Liver (tissue), 9 donors: Measurements from ENCODE around the gene PLEKHO2. TPM values are rescaled to one million over a fixed set of nuclear protein-coding genes. Genes with fewer than 3 reads are reported as not detected.
"Not testable (repeated sequence)": the region's sequence is repeated elsewhere in the genome, so short reads cannot be mapped to it uniquely, and the experiment has no call there.

Experiments used
- DNase-seq: peaks from one replicate; pipeline ENCODE4 v3.0.0-alpha.2; 2017; ENCODE audit warnings: low spot score
- H3K27ac ChIP-seq, 2 donors: one replicate each; pipeline ENCODE4 v1.7.0; 2013; ENCODE audit warnings: inconsistent platforms in 2 of 2, low read length in 2 of 2, control low read depth in 1 of 2, low read depth in 1 of 2, mild to moderate bottlenecking in 1 of 2
- H3K27me3 ChIP-seq, 4 donors: one replicate each; pipeline versions ENCODE4 v1.6.1 to v1.7.0; 2013; ENCODE audit warnings: low read length in 3 of 4, inconsistent platforms in 1 of 4, mild to moderate bottlenecking in 1 of 4, moderate library complexity in 1 of 4; ENCODE audit not compliant: control insufficient read depth in 4 of 4, insufficient read depth in 4 of 4
- H3K36me3 ChIP-seq, 4 donors: one replicate each; pipeline versions ENCODE4 v1.6.1 to v1.7.0; 2013; ENCODE audit warnings: low read length in 3 of 4, mild to moderate bottlenecking in 3 of 4, low read depth in 1 of 4, moderate library complexity in 1 of 4; ENCODE audit not compliant: control insufficient read depth in 4 of 4, insufficient read depth in 3 of 4
- H3K4me1 ChIP-seq, 4 donors: one replicate each; pipeline versions ENCODE4 v1.6.1 to v1.7.0; 2013; ENCODE audit warnings: low read length in 3 of 4, mild to moderate bottlenecking in 3 of 4, moderate library complexity in 1 of 4; ENCODE audit not compliant: control insufficient read depth in 4 of 4, insufficient read depth in 4 of 4
- H3K4me3 ChIP-seq, 3 donors: one replicate each; pipeline versions ENCODE4 v1.6.1 to v1.7.0; 2013; ENCODE audit warnings: low read length in 3 of 3, control low read depth in 1 of 3, low read depth in 1 of 3, mild to moderate bottlenecking in 1 of 3
- H3K9ac ChIP-seq, 2 donors: one replicate each; pipeline ENCODE4 v1.7.0; 2013; ENCODE audit warnings: low read length in 2 of 2, mild to moderate bottlenecking in 2 of 2, moderate library complexity in 2 of 2, control low read depth in 1 of 2, low read depth in 1 of 2
- H3K9me3 ChIP-seq, 4 donors: one replicate each; pipeline versions ENCODE4 v1.6.1 to v1.7.0; 2013; ENCODE audit warnings: low read length in 3 of 4; ENCODE audit not compliant: control insufficient read depth in 4 of 4
- CTCF ChIP-seq: fragments of 150-350 bp; IDR thresholded peaks from 2 replicates; pipeline ENCODE4 v1.5.1; 2017; ENCODE audit warnings: improper control_type of control experiment, low read depth, low read length; ENCODE audit not compliant: missing input control
- GABPA ChIP-seq, 2 donors: IDR thresholded peaks in 1 of 2; conservative IDR thresholded peaks in 1 of 2; 2 replicates each; pipeline ENCODE4 v1.6.1; 2016; ENCODE audit warnings: antibody characterized with exemption in 2 of 2, mild to moderate bottlenecking in 1 of 2, moderate library complexity in 1 of 2
- MAX ChIP-seq: IDR thresholded peaks from 2 replicates; pipeline ENCODE4 v1.6.1; 2016; ENCODE audit warnings: antibody characterized with exemption
- NR2F2 ChIP-seq: IDR thresholded peaks from 2 replicates; pipeline ENCODE4 v1.6.1; 2016; ENCODE audit warnings: antibody characterized with exemption
- RAD21 ChIP-seq, 2 donors: IDR thresholded peaks; 2 replicates each; pipeline ENCODE4 v1.6.1; 2016; ENCODE audit warnings: antibody characterized with exemption in 2 of 2, mild to moderate bottlenecking in 2 of 2
- REST ChIP-seq: IDR thresholded peaks from 2 replicates; pipeline ENCODE4 v1.6.1; 2016; ENCODE audit warnings: antibody characterized with exemption, mild to moderate bottlenecking
- SP1 ChIP-seq: IDR thresholded peaks from 2 replicates; pipeline ENCODE4 v1.6.1; 2018; ENCODE audit warnings: antibody characterized with exemption, mild to moderate bottlenecking
- TAF1 ChIP-seq: conservative IDR thresholded peaks from 2 replicates; pipeline ENCODE4 v1.6.1; 2016; ENCODE audit warnings: antibody characterized with exemption, mild to moderate bottlenecking
- YY1 ChIP-seq: IDR thresholded peaks from 2 replicates; pipeline ENCODE4 v1.6.1; 2016; ENCODE audit warnings: antibody characterized with exemption, mild to moderate bottlenecking
- WGBS: extraction: QIAGEN DNeasy Blood & Tissue Kit; methylation state at CpG from one replicate; pipeline ENCODE4 v1.1.7; 2013; 5-methylcytosine and 5-hydroxymethylcytosine counted together
- polyA plus RNA-seq, 2 donors: library from polyadenylated mRNA; stranded (reverse) in 1 of 2; unstranded in 1 of 2; fragments of 200-250 nt in 1 of 2; fragments of >200 nt in 1 of 2; fragmentation: Nextera tagmentation in 1 of 2; extraction: Ambion mirVana in 1 of 2; gene quantifications; one replicate each; pipeline versions ENCODE4 v1.2.1 to v1.2.3, GENCODE V29; 2013 to 2015
- total RNA-seq, 2 donors: library from RNA; depleted of rRNA; stranded (reverse); fragments of >200 nt; gene quantifications; one replicate each; pipeline ENCODE4 v1.2.3, GENCODE V29; 2014
- donor health status: healthy.
- donor health status: healthy.
- donor health status: healthy.
- donor health status: healthy.
- donor health status: healthy.

Gene PLEKHO2
- total RNA-seq: 10 to 100 TPM; 10.2 to 11.3 TPM
- 1 to 10 TPM; 2.0 to 6.9 TPM for polyA plus RNA-seq

- peak; percentile 82 for DNase-seq
- H3K27ac ChIP-seq: peak within 1 kb of the TSS; percentile 80 to 83
- H3K4me1 ChIP-seq: peaks cover 0 to 15% (median 7%) of the 10 kb centered on the region in 4 donors
- H3K4me3 ChIP-seq: peak within 1 kb of the TSS; percentile 59 to 85 (median 78)
- under 1% methylated on average over 75 of the region's 75 CpGs for WGBS
- H3K9me3 ChIP-seq: no peaks in the 10 kb centered on the region
- no peaks in the 10 kb centered on the region for H3K27me3 ChIP-seq
- TF ChIP-seq MAX (no peak), RAD21 (IDR thresholded peaks at IDR 0.05) (peak in 1 of 2 donors; percentile 28), GABPA (IDR thresholded peaks at IDR 0.05 in 1 of 2, conservative IDR thresholded peaks at IDR 0.05 in 1 of 2) (peak; percentile 14 to 21), SP1 (peak; percentile 48), REST (peak; percentile 1), CTCF (no peak), TAF1 (peak; percentile 12)
- H3K36me3 ChIP-seq: no peaks in the 10 kb centered on the region
- peak within 1 kb of the TSS; percentile 42 for H3K9ac ChIP-seq
Observed at GRCh38 chr15:64841344-64842095, at the start of gene PLEKHO2. TSS of gene PLEKHO2 (plus strand) at chr15:64841915. CDS start at chr15:64842017, 102 bp downstream.

- TF ChIP-seq YY1 (no peak), NR2F2 (no peak)
Observed at GRCh38 chr15:64792282-64792681, 49.4 kb upstream of the PLEKHO2 start.

GRCh38 chr15:64795299-64795698, 46.4 kb upstream of the PLEKHO2 start:
- H3K27ac ChIP-seq, H3K9me3 ChIP-seq, H3K27me3 ChIP-seq, H3K9ac ChIP-seq, H3K36me3 ChIP-seq, H3K4me1 ChIP-seq, DNase-seq, H3K4me3 ChIP-seq: not testable (repeated sequence)
- 84% methylated on average over 7 of the region's 7 CpGs for WGBS

More at GRCh38 chr15:64792282-64792681, 49.4 kb upstream of the PLEKHO2 start:
- Histone ChIP-seq H3K27me3 (no peaks in the 10 kb centered on the region), H3K36me3 (no peaks in the 10 kb centered on the region), H3K9ac (no peak overlapping the region), H3K27ac (no peak overlapping the region), H3K4me3 (no peak overlapping the region), H3K4me1 (no peaks in the 10 kb centered on the region), H3K9me3 (no peaks in the 10 kb centered on the region)
- 90% methylated on average over 3 of the region's 3 CpGs for WGBS
- DNase-seq: no peak

- H3K4me3 ChIP-seq, DNase-seq, H3K36me3 ChIP-seq, H3K27me3 ChIP-seq, H3K27ac ChIP-seq, H3K9ac ChIP-seq, H3K9me3 ChIP-seq, H3K4me1 ChIP-seq: not testable (repeated sequence)
- WGBS: 94% methylated on average over 9 of the region's 9 CpGs
Observed at GRCh38 chr15:64795921-64796320, 45.8 kb upstream of the PLEKHO2 start.

- not testable (repeated sequence) for H3K36me3 ChIP-seq, H3K9ac ChIP-seq, H3K27ac ChIP-seq, H3K9me3 ChIP-seq, H3K4me1 ChIP-seq, DNase-seq, H3K27me3 ChIP-seq, H3K4me3 ChIP-seq
- 96% methylated on average over 17 of the region's 29 CpGs for WGBS
Observed at GRCh38 chr15:64798905-64799304, 42.8 kb upstream of the PLEKHO2 start.
